SHP77 treated with DMSO at 0.1 percent for 48 hours (cell line): Measurements from ENCODE around the gene SGIP1.
A peak's percentile ranks its signal among the peaks of the same experiment; 100 is the strongest.

Source experiments
- DNase-seq: peaks from one replicate; lab custom pipeline; 2025; lab: John Stamatoyannopoulos, UW

Gene SGIP1

DNA sequence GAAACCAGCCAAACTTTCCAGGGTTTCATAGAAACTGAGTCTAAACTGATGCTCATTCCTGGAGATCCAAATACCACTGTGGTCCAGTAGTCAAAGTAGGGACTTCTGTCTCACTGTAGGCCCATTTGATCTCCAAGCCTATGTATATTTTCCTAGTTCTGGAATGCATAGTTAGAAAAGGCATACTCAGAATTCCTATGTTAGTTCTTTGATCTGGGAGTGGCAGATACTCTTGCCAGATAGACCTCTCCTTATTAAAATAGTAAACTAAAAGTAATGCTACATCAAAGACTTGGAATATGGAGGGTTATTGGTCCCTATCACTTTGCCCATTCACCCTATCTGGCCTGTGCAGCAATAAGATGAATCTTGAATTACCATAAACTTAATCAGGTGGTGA lies 10.4 kb upstream of the SGIP1 start:
- DNase-seq = no peak

- DNase-seq = no peak
Observed at GRCh38 chr1:66525086-66525485, 8.9 kb upstream of the SGIP1 start.

GRCh38 chr1:66526036-66526435 lies 7.9 kb upstream of the SGIP1 start:
- DNase-seq = no peak

GRCh38 chr1:66526991-66527390 lies 7.0 kb upstream of the SGIP1 start:
- no peak for DNase-seq

- no peak for DNase-seq
Observed at GRCh38 chr1:66527686-66528085, 6.3 kb upstream of the SGIP1 start.

- no peak for DNase-seq
Observed at GRCh38 chr1:66528580-66528979, 5.4 kb upstream of the SGIP1 start.

DNA sequence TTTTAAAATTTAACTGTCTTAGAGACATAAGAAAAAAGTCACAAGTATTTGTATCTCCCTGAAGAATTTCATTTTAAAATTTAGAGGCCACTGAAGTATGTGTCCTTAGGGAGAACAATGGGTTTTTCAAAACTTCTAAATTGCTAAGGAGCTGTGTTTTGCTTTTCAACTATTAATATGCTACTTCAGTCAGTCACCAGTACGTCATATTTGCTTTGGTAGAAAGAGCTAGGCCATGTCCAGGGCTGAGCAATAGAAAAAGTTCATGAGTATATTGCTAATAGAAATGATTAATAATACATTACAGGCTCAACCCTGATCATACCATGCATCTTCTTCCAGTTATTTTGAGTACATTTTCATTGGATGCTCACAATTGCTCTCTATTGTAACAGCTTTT lies 1.7 kb upstream of the SGIP1 start:
- no peak for DNase-seq

DNA sequence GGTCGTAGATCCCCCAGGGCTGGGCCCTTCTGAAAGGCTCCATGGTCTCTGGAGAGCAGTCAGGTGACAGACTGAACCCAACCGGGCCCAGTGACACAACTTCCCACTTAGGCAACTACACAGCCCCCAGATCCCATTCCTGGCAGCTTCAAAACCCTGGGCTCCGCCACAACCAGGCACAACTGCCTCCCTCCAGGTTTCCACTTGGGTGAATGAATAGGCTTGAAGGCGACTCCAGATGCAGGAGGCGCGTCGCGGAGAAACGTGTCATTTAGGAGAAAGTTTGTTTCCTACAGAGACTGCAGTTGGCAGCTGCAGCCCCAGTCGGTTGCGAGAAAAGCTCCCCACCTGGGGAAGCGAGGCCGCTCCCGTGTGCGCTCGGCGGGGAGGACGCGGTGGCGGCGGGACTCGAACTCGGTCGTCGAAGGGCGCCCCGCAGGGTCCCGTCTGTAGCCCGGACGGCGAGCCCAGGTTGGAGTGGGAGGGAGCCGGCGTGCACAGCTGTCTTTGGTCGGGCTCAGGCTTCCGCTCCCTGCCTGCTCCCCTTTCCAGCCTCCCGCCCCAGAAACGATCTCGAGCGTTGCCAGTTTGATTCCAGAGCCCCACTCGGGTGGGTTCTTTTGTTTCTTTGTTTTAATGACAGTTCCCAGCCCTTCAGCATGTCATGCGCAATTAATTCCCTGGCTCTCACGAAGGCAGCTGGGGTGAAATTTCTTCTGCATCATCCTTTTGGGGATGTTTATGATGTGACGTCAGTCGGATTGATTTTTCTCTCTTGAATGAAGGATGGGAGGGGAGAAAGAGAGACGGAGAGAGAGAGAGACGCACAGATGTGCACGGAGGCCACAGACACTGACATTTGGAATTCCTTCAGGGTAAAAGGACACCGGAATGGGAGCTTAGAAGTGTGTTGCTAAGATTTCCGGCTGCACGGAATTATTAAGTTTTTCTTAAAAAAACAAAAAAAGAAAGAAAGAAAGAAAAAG lies 862 bp upstream of the SGIP1 start:
- DNase-seq = peak; percentile 90

- DNase-seq = no peak
Observed at GRCh38 chr1:66535061-66535460, 1.1 kb downstream of the SGIP1 start.

DNA sequence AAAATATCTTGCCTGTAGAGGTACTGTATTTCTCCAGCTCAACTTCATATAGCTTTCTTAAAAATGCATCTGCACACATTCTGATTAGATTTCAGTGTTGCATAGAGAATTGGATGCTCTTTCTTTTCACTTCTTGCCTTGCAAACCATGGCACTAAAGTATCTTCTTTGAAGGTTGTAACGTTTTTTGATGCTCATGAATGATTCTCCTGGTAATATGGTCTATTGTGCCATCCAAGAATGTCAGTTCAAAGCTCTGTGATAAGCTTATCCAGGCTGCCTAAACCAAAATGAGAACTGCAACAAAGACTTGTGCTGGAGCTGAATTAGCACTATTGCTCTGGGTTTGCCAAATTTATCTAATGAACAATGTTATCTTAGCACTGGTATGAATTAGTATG lies 1.9 kb downstream of the SGIP1 start:
- no peak for DNase-seq

DNA sequence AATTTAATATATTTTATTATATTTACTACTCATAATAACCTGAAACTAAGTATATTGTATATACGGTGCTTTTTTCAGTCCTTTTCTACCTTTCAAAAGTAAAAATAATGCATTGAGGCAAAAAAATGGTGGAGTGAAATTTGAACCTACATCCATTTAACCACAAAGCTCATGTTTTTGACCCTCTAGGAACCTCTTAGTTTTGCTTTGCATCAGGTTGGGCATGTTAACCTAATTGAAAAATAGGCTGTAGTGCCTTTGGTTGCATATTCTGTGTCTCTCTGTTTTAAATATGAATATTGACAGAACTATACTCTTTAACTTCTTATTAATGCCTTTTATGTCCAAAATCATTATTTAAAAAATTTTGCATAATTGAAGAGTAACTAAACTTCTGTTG lies 3.8 kb downstream of the SGIP1 start:
- DNase-seq = no peak

DNA sequence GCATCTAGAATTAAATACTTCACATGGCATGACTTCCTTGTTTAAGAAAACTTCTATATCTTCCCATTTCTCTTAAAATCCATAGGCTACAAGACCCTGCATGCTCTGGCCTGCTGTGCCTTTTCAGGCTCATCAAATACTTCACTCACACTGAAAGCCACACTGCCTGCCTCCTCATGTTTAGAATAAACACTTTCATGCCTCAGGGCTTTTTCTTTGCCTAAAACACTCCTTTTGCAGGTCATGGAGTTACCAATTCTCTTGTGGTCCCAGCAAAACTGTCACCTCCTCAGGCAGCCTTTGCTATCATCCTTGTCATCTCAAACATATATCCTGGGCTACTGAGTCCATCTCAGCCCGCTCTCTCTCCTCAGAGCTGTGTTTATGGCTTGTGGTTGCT lies 5.5 kb downstream of the SGIP1 start:
- DNase-seq = no peak

DNA sequence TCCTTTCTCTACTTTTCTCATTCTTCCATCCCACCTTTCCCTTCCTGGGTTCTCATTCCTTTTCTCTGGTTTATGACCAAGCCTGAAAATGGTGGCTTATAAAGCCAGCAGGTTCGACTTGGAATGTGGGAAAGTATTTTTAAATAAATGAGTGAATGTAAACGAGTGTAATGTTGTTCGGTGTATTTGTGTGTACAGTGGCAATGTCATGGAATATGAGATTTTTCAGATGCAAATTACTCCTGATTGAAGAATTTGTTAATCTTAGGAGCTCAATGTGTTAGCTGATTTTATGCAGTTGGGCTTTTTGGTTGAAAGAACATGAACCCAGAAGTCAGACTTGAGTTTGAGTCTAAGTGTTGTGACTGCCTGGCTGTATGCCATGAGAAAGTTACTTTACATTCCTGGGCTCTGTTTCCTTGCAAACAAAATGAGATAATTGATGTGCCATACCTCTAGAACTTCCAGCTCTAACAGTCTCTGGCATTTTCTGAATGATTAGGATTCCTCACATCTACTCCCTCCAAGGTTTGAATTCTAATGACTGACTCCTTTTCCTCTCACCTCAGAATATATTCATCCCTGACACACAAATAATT lies 6.6 kb downstream of the SGIP1 start:
- DNase-seq = no peak

DNA sequence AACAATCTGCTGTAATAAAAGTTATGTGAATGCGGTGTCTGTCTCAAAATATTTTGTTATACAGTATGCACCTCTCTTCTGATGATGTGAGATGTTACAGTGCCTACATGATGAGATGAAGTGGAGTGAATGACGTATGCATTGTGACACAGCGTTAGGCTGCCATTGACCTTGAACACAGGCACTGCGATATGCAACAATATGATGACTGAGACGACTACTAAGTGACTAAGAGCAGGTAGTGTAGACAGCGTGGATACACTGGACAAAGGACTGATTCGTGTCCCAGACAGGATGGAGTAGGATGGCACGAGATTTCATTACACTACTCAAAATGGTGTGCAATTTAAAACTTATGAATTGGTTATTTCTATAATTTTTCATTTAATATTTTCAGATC lies 8.4 kb downstream of the SGIP1 start:
- DNase-seq = peak; percentile 54

DNA sequence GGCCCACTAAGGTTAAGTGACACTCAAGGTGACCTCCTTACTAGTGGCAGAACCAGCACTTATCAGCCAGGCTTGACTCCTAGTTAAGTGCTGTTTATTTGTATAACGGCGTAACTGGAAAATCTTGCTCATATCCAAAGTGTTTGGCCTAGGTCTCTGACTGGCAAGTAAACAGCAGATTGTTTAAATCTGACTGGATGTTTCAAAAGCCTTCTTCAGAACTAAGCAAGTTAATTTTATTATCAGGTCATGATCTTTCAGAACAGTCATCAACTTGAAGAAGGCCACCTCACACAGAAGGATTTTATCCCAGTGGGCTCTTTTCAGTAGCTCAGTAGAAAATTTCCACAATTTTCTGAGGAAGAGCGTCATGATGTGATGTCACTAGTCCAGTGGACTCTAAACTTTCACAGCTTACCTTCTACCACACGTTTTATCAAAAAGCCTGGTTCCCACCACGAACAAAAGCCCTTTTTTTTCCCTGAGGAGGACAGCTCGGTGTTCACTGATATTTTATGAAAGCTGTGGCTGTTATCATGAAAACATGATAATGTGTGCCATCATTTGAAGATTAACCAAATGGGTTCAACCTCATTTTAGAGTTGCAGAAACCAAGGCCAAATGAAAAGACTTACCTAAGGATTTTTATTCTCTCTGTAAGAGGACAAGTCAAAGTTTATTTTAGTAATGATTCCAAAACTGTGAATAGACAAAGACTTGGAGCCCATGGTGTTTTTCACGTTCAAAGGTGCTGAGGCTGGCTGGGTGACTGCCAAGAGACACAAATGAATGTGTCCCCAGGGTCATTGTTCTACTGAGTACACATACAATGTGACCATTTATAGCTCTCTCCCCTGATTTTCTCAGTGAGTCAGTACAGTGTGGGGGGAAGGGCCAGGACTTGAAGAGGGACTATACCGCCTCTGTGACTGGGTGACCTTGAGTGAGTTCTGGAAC lies 9.1 kb downstream of the SGIP1 start:
- peak; percentile 93 for DNase-seq

DNA sequence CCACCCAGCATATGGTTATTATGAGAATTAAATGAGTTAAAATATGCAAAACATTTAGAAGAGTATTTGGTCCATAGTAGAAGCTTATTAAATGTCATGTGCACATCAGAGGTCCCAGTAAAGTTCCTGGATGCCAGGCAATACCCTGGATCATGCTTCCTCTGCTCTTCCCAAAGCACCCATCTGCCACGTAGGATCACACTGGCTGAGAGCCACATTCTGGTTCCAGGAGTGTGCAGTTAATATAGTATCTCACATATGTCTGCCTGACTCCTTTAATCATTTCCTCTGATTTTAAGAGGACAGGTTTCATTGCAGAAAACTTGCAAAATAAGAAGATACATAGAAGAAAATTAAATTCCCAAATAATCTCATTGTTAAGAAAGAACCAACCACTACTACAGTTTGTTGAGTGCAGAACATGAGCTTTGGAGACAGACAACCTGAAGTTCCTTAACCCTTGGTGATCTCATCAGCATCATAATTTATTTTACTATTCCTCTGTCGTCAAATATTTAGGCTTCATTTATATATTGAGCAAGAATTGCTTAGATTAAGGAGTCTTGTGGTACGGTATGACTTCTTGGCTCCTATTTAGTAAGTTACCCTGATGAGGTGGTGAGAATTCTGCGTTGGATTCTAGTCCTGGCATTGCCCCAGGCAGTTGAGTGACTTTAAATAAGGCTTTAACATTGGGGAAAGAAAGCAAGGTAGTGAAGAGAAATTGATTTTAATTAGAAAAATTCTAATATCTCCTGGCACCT lies 12.3 kb downstream of the SGIP1 start:
- DNase-seq = no peak

GRCh38 chr1:66549017-66549416 lies 15.1 kb downstream of the SGIP1 start:
- DNase-seq = no peak

DNA sequence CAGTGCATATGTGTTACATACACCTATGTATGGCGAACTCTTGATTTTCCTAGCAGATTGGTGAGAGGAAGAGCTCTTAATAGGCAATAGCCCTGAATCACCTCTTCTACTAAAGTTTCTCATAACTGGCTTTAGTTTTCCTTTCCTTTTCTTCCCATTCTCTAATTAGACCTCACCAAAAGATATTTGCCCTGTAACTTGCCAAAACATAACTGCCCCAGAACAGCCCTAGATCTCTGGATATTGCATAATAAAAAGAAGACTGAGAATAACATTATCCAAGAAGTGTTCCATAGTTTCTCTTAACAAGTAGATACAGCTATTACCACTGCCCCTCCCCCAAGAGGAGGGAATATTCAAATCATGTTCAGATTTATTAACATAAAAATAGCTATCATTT lies 16.3 kb downstream of the SGIP1 start:
- DNase-seq = no peak

- no peak for DNase-seq
Observed at GRCh38 chr1:66552287-66552686, 18.3 kb downstream of the SGIP1 start.

DNA sequence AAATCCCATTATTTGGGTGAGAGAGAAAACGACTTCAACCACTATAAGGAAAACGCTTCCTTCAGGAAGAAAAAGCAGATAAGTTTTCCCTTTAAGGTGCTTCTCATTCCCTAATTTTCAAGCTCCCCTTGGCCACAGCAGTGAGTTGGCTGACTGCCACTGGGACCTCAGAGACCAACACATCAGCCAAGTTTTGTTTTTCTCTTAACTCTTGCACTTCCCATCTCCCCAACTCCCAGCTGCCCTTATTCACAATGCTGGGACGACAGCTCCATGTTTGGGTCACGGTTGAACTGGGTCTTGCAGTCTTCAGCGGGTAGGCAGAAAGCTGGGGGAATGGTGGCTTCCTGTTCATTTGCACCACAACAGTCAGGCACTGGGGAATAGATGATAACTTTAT lies 18.9 kb downstream of the SGIP1 start:
- no peak for DNase-seq

DNA sequence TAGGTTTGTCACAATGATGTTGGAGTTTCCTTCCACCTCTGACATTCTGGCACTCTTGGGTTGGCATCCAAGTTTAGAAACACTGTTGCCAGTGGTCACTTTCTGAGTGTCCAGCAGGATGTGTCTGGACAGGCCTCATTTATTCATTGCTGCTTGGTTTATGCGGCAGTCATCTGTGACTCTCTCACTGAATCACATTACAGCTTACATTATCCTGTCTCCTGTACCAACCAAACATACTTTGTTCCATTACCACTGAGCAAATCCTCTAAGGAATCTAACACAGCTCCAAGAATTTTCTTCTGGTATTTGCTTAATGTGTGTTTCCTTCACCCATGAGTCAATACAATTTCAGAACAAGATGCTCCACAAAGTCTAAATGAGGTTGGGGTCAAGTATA lies 19.9 kb downstream of the SGIP1 start:
- DNase-seq = no peak

GRCh38 chr1:66556161-66556611 lies 22.2 kb downstream of the SGIP1 start:
- DNase-seq = no peak
